GM19468 (cell line): ENCODE results near the gene MSL1.

ENCODE experiments used
- ATAC-seq: cut with Tn5 transposase; IDR thresholded peaks from one replicate; pipeline ENCODE4 v1.9.1; 2021; ENCODE audit warnings: mild to moderate bottlenecking, moderate library complexity, moderate number of reproducible peaks; ENCODE audit not compliant: unreplicated experiment; ENCODE audit errors: extremely low read depth

Gene MSL1

DNA sequence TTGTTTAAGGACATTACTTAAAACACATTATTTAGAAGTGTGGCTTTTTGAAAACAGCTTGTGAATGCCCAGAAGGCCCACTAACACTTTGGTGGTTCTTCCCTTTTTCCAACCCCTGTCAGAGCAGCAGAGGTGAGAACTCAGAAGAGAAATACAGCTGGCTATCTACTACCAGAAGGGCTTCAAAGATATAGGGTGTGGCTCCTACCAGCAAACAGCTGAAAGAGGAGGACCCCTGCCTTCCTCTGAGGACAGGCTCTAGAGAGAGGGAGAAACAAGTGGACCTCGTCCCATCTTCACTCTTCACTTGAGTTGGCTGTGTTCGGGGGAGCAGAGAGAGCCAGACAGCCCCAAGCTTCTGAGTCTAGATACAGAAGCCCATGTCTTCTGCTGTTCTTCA is 48.6 kb downstream of the MSL1 start:
- no peak for ATAC-seq

DNA sequence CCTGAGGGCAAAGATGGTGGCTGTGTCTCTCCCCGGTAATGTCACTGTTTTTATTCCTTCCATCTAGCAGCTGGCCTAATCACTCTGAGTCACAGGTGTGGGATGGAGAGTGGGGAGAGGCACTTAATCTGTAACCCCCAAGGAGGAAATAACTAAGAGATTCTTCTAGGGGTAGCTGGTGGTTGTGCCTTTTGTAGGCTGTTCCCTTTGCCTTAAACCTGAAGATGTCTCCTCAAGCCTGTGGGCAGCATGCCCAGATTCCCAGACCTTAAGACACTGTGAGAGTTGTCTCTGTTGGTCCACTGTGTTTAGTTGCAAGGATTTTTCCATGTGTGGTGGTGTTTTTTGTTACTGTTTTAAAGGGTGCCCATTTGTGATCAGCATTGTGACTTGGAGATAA is 50.0 kb downstream of the MSL1 start:
- no peak for ATAC-seq

DNA sequence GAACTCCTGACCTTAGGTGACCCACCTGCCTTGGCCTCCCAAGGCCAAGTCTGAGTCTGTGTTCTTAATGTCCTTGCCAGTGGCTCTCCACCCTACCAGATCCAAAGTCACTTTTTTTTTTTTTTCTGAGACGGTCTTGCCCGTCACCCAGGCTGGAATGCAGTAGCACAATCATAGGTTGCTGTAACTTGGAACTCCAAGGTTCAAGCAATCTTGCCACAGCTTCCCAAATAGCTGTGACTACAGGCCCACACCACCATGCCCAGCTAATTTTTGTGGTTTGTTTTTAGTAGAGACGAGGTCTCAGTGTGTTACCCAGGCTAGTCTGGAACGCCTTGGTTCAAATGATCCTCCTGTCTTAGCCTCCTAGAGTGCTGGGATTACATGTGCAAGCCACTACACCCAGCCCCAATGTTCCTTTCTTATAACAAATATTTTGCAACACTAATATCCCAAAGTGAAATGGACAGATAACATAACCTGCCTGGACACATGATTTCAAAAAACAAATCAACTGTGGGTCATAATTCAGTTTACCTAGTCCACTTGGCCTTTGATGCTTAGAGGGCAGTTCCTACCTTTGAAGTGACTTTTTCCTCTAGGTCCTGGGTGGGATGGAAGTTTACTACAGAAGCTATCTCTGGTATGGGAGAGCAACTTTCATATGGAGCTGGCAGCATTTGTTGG is 51.5 kb downstream of the MSL1 start:
- no peak for ATAC-seq

DNA sequence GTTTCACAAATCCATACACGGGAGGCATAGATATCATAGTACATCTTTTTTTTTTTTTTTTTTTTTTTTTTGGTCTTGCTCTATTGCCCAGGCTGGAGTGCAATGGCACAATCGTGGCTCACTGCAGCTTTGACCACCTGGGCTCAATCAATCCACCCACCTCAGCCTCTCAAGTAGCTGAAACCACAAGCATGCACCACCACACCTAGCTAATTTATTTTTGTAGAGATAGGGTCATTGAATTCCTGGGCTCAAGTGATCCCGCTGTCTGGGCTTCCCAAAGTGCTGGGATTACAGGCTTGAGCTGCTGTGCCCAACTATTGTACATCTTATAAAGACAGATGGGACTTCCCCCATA is 52.0 kb downstream of the MSL1 start:
- no peak for ATAC-seq

DNA sequence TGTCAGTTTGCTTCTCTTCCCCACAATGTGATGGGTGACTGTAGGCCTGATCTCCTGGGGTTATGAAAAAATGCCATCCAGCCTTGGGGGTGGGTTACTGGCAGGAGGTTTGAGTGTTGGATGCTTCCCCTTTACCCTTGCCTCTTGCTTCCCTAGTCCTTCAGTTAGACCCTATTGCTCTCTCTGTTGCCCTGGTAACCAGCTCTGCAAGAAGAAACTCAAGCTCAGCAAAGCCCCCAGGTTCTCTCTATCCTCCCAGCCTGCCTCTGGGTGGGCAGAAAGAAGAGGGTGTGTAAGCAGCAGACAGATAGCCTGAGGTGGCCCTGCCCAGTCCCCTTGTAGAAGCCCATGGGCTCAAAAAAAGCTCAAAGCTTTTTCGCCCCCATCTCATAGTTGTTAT is 52.7 kb downstream of the MSL1 start:
- no peak for ATAC-seq

DNA sequence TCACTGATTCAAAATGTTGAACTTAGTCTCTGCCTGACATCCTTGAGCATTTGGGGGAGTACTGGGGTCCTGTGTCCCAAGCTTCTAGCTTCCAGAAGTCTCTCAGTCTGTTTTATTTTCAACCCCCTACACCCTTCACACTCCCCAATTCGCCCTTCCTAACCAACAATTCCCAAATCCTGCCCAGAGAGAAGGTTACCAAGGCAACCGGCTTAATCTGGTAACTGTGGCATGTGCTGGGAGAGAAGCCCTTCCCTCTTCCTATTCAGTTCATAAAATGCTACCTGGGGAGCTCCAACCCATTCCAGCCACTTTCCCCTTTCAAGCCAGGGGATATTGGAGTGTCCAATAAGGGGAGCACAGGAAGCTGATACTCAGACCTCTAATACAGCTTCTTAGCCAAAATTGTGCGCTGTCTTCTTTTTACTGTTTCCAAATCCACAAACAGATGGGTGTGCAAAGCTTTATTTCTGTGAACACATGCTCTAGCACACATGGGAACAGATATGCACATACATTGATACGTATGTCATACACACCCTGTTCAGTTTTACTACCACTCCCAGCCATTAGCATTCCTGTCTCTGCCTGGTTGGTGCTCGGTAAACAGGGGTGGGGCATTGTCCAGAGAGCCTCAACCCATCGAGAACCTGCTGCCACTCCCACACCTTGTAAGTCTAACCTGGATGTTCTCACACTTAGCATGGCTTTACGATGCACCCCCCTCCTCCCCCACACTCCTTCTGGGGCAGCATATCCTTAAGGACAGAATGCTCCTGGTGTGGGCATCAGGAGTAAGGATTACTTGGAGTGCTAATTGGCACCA is 54.4 kb downstream of the MSL1 start:
- no peak for ATAC-seq

DNA sequence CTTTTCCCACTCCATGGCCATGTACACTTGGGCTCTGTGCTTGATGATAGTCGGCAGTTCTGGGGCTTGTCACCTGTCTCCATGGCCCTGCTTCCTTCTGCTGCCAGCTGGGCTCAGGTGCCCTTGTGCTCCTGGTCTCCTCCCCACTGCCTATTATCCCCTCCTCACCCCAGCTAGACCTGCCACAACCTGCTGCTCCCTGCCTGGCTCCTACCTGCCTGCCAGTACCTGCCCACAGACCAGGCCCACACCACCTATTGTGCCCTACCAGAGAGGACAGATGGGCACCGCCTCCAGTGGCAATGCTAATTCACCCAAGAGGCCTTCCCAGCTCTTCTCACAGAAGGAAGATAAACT is 55.0 kb downstream of the MSL1 start:
- ATAC-seq = no peak

DNA sequence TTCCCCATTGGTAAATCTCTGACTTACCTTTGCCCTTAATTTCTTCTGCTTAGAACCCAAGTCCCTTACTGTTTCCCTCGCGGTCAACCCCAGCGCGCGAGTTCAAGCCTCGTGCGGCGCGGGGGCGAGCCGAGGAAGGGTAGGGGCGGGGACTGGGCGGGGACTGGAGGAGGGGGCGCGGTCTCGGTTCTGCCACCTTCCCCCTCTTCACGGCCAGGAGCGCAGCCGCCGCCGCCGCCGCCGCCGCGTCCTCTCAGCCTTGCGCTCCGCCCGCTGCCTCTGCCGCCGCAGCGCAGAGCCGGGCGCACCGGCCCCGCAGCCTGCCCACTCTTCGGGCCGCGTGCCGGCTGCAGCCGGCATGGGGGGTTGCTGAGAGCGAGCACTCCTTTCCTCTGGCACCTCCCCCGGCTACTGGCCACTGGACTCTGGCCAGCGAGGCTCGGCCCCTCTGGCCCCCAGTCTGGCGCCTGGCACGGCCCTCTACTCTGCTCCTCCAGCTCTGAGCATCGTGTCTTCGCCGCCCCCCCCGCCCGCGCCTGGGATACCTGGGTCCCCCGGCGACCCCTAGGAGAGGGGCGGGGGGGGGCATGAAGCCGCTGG is 55.6 kb downstream of the MSL1 start, which contains the start of gene RAPGEFL1:
Gene RAPGEFL1, plus strand, starts transcription at position 196 of the 600 bp plus-strand sequence. Its CDS starts 392 bp downstream, at position 588.
- no peak for ATAC-seq

DNA sequence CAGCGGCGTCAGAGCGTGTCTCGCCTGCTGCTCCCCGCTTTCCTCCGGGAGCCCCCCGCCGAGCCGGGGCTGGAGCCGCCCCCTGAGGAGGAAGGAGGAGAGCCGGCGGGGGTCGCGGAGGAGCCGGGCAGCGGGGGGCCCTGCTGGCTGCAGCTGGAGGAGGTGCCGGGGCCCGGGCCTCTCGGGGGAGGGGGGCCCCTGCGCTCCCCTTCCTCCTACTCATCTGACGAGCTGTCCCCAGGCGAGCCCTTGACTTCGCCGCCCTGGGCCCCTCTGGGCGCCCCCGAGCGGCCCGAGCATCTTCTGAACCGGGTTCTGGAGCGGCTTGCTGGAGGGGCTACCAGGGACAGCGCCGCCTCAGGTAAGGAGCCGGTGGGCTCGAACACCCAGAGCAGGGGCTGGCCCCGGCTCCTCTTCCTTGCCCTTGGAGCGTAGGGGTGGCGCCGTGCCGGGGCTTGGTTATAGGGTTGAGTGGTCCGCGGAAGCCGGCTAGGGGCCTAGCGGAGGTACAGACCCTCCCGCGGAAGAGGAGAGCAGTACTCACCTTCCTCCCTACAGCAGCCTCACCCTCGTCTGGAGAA is 56.3 kb downstream of the MSL1 start:
- no peak for ATAC-seq

DNA sequence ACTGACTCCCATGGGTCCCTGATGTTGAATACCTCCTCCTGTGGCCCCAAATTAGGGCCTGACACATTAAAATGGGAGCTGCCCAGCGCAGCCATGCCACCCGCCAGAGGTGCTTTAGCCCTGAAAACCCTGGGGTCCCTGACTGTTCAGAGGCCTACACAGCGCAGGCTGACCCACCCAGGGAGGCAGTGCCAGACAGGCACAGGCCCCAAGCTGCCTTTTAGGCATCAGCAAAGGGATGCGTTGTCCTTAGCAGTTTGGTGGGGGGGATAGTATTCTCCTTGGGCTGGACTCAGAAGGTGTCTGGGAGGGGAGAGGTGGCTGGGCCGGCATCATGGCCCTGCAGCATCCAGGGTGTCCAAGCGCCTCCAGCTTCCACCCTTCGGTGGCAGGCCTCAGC is 56.9 kb downstream of the MSL1 start:
- no peak for ATAC-seq

DNA sequence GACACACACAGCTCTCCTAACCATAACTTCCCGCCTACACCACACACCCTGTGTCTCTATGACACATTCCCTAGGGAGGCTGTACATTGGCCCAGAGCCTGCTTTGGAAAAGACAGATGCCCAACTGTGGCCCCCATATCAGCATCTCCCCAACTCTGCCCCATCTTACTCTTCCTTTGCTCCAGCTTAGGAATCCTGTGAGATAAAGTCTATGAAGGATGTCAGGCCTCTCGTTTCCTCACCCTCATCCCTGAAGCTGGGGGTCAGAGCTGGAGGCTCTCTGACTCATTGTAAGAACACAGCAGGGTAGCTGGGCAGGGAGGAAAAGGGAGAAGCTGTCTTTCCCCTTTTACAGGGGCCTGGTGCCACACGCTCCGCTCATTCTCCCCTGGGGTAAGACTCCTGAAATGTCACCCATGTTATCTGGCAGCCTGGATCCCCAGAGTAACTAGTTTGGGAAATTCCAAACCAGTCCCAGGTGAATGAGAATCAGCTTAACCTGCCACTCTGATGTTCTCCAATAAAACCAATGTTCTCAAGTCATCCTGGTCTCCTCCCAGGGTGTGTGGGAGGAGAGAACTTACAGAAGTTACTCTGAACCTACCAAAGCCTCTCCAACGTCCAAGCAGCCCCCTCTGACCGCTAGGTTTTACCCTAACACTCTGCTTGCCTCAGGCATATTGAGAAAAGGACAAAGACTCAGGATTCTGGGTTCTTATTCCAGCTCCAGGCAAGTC is 58.3 kb downstream of the MSL1 start:
- no peak for ATAC-seq

DNA sequence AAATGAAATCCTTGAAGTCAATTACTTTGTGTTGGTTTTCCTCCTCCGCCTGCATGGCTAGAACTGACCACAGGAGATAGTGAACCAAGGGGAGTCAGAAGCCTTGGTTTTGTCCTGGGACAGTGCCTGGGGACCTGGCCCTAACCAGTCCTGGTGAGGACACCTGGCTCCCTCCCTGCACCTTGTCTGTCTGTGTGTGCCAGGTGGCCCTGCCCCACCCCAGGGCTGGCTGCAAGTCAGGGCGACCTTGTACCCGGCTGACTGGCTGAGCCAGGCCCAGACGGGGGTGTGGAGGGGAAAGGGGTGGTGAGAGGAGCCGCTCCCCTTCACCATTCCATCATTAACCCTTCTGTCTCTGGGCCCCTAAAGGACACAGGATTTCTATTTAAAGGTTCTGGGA is 58.9 kb downstream of the MSL1 start:
- ATAC-seq = no peak

DNA sequence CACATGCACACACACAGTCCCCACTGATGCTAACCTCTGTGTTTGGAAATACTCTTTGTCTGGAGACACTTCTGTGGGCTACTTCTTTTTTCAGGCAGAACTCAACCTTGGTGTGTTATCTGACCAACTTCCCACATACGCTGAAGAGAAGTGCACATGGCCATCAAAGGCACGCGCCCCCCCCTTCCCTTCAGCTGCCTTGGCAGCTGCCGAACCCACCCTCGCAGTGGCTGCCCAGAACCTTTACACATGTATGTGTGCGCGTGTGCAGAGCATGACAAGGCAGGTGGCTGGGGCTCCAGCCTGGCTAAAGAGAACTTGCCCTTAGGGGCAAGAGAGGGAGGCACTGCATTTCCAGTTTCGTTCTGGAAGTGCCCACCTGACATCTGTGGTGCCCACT is 59.4 kb downstream of the MSL1 start:
- no peak for ATAC-seq

DNA sequence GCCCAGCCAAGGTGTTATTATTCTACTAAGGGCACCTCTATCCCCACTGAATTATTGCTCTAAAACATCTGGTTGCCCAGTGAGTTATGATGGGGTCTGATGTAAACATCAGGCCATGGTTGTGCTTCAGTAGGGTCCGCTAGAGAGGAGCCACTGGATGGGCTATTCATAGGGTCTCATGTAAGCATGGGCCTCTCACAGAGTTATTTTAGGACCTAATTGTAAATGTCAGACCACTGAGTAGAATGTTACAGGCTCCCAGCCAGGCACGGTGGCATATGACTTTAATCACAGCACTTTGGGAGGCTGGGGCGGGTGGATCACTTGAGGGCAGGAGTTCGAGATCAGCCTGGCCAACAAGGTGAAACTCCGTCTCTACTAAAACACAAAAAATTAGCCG is 60.8 kb downstream of the MSL1 start:
- no peak for ATAC-seq
